C4-2B (cell line): ENCODE results near the gene SFT2D2.

ENCODE experiments used
- H3K27ac ChIP-seq: fragments of 450-650 bp; 2 replicates; pipeline ENCODE4 v1.5.1; 2017
- CTCF ChIP-seq: fragments of 450-650 bp; conservative IDR thresholded peaks from 2 replicates; pipeline ENCODE4 v1.5.1; 2017; ENCODE audit warnings: mild to moderate bottlenecking
- ZFX ChIP-seq: fragments of 450-650 bp; IDR thresholded peaks from 2 replicates; pipeline ENCODE4 v1.6.1; 2017

Gene SFT2D2

GRCh38 chr1:168213349-168213748 lies 12.5 kb upstream of the SFT2D2 start:
- TF ChIP-seq CTCF (no peak), ZFX (no peak)
- H3K27ac ChIP-seq = no peak overlapping the region

DNA sequence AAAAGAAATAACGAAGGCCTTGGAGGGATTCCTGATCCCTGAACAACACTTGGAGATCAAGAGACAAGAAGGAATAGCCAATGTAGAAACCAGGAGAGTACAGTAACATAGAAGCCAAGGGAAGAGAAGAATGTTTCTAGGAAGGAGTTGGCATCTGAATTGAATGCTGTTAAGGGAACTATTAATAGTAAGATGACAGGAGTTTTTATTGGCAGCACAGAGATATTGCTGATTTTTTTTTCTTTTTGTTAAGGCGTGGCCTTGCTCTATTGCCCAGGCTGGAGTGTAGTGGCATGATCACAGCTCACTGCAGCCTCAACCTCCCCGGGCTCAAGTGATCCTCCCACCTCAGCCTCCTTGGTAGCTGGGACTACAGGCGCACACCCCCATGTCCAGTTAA lies 9.6 kb upstream of the SFT2D2 start:
- TF ChIP-seq CTCF (no peak), ZFX (no peak)
- no peak overlapping the region for H3K27ac ChIP-seq

GRCh38 chr1:168217664-168218063 lies 8.1 kb upstream of the SFT2D2 start:
- no peak overlapping the region for H3K27ac ChIP-seq
- TF ChIP-seq ZFX (no peak), CTCF (no peak)

GRCh38 chr1:168218658-168219057 lies 7.1 kb upstream of the SFT2D2 start:
- no peak overlapping the region for H3K27ac ChIP-seq
- TF ChIP-seq ZFX (no peak), CTCF (no peak)

DNA sequence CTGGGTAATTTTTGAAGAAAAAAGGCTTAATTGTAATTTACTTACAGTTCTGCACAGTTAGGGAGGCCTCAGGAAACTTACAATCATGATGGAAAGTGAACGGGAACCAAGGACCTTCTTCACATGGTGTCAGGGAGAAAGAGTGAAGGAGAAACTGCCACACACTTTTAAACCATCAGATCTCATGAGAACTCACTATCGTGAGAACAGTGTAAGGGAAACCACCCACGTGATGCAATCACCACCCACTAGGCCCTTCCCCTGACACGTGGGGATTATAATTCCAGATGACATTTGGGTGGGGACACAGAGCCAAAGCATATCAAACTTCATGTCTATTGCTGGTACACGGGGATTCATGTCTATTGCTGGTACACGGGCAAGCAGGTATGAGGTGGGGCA lies 5.3 kb upstream of the SFT2D2 start:
- no peak overlapping the region for H3K27ac ChIP-seq
- TF ChIP-seq ZFX (no peak), CTCF (no peak)

DNA sequence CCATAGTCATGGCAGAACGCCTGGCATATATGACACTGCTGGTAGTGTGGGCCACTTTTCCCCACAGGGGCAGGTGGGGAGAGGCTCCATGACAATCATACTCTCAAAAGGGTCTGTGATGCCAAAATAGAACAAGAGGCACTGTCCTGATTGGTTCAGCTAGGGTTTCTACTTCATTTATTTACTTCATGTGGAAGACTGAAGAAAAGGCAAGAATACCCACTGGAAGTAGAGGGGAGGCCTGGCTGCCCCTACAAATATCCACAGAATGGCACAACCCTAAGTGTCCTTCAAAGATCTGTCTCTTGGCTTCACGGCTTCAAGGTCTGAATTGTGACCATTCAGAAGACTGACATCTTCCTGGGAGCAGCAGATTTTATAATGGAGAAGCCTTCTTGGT lies 4.5 kb upstream of the SFT2D2 start:
- TF ChIP-seq CTCF = no peak
- no peak overlapping the region for H3K27ac ChIP-seq

DNA sequence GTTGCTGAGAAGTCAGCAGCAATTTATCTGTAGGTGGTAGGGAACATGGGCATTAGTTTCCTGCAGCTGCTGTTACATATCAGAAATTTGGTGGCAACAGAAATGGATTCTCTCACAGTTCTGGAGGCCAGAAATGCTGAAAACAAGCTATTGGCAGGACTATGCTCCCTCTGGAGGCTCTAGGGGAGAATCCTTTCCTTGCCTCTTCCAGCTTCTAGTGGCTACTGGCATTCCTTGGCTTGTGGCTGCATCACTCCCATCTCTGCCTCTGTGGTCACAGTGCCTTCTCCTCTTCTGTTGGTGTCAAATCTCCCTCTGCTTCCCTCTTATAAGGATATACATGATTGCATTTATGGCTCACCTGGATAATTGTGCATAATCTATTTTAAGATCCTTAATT lies 2.5 kb upstream of the SFT2D2 start:
- TF ChIP-seq ZFX (no peak), CTCF (no peak)

More for the DNA sequence above, 2.5 kb upstream of the SFT2D2 start:
- H3K27ac ChIP-seq = no peak overlapping the region
